Hematopoietic multipotent progenitor cell (in vitro differentiated cells): ENCODE results near the gene PRAF2. TPM values are rescaled to one million over a fixed set of nuclear protein-coding genes. Genes with fewer than 3 reads are reported as not detected.

Experiments
- DNase-seq, 3 donors: peaks; one replicate each; pipeline ENCODE4 v3.0.0-alpha.2; 2011 to 2015; ENCODE audit warnings: low read depth in 2 of 3, low spot score in 2 of 3
- total RNA-seq: library from RNA; depleted of rRNA; stranded (reverse); fragments of >200 nt; gene quantifications from one replicate; pipeline ENCODE4 v1.2.3, GENCODE V29; 2012

PRAF2 gene
- 14.0 TPM for total RNA-seq

- peak; percentile 61 to 88 (median 84) for DNase-seq
Observed at GRCh38 chrX:49073601-49074575, at the start of gene PRAF2. Gene PRAF2, minus strand, starts transcription at chrX:49074002. Its CDS starts 15 bp downstream, at chrX:49073987.

DNA sequence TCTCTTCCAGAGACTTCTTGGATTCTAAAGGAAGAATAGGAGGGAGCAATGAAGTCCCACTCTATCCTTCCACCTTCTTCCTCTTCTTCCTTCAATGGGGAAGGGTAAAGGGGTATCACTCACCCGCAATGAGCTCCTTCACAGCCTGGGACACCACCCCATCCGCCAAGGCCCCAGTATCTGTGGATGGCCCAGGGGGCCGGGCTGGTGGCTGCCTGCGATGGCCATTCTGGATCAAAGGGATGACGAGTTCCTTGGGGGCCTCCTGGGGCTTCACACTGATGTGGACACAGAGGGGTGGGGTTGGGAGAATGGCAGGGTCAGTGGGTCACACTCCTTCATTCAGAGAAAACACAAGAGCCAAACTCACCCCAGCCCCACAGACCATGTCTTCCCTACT is 48.7 kb upstream of the PRAF2 start:
- DNase-seq = no peak

- peak in 1 of 3 donors; percentile 34 for DNase-seq
Observed at GRCh38 chrX:49120091-49120490, 46.3 kb upstream of the PRAF2 start.

DNA sequence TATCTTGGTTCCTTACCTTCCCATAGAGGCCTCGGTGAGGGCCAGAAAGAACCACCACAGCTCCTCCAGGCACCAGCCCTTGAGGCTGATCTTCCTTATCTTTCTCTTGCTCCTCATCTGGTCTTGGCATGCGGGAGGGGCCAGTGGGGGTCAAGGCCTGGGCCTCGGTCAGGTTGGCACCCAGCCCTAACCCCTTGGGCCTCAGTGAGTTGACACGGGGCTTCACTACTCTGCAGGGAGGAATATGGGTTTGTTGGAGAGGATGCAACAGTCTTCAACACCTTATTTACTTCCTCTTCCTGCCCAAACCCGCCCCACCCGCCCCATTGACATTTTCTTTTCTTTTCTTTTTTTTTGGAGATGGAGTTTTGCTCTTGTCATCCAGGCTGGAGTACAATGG is 43.8 kb upstream of the PRAF2 start:
- DNase-seq = no peak

DNA sequence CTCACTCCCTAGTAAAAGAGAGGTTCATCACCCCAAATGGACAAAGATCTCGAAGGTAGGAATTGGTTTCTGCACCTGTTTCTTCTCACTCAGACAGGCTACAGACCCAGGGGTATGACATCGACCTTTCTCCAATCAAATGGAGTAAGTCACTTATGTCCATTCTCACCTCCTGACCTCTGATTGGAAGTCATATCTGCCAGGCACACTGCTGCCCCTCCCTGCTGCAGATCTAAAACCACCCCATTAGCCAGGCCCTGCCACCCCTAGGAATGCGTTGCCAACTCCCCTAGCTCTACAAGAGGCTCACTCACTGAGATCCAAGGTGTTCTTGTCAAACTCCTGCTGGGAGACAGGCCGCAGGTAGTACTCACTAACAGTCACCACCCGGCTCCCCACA is 42.9 kb upstream of the PRAF2 start:
- no peak for DNase-seq

DNA sequence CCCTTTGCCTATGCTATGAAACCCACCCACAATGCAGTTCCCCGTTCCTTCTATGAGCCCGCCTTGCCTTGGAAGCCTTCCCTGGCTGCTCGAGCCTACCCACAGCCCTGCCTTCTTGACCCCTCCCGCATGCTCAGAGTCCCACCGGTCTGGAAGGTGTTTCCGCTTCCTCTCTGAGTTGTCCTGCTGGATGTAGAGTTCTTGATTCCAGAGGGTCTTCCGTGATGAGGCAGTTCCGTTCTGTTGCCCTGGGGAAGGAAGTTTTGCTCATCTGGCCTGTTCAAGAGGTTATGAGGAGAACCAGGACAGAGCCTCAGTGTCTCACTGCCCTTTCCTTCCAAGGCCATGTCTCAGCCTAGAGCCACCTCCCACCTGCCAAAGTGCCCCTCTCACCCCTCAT is 42.3 kb upstream of the PRAF2 start:
- no peak for DNase-seq

GRCh38 chrX:49111791-49112190 is 38.0 kb upstream of the PRAF2 start:
- no peak for DNase-seq

DNA sequence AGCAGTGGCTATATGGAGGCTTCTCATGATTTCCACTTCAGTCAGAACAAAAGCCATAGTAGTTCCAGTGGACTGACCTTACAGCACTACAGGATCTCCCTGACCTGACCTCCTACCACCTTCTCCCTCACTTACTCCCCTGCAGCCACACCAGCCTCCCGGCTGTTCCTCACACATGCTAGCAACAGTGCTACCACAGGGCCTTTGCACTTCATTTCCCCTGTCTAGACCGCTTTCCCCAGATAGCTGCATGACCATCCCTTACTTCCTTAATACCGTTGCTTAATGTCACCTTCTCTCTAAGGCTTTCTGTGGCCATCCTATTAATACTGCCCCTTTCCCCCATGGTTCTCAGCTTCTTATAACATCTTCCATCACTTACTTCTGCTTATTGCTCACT is 36.6 kb upstream of the PRAF2 start:
- DNase-seq = no peak

GRCh38 chrX:49108641-49109040 is 34.8 kb upstream of the PRAF2 start:
- no peak for DNase-seq

- peak in 1 of 3 donors; percentile 48 for DNase-seq
Observed at GRCh38 chrX:49106930-49107329, 33.1 kb upstream of the PRAF2 start.

DNA sequence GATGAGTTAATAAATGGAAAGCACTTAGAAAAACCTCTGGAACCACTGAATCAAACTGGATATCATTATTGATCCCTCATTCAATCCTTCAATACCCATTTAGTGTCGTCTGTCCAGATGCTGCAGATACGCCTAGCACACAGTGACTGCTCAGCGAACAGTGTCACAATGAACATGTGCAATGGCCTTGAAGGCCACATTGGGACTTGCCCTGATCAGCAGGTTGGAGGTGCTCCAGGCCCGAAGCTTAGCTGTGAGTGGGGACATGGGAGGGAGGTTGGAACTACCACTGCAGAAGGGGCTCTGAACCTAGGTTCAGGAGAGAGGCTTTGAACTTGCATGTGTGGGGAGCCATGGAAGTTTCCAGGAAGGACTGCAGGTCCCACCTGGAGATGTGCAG is 32.5 kb upstream of the PRAF2 start:
- no peak for DNase-seq

GRCh38 chrX:49103637-49104036 is 29.8 kb upstream of the PRAF2 start:
- no peak for DNase-seq

DNA sequence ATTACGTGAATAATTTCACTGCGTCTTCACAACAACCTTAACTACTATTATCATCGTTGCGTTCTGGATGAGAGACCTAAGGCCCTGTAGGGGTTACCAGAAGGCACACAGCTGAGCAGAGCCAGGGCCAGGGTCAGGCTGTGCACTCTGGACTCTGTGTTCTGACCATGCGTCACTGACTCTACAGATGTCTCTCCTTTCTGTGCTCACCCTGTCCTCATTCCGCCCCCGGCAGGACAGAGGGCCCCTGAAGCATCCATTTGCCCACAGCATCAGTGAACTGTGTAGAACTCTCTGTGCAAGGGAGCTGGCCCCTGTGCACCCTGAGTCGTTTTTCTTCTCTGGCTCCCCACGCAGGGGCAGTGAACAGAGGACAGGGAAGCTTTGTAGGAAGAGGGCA is 28.4 kb upstream of the PRAF2 start:
- no peak for DNase-seq

DNA sequence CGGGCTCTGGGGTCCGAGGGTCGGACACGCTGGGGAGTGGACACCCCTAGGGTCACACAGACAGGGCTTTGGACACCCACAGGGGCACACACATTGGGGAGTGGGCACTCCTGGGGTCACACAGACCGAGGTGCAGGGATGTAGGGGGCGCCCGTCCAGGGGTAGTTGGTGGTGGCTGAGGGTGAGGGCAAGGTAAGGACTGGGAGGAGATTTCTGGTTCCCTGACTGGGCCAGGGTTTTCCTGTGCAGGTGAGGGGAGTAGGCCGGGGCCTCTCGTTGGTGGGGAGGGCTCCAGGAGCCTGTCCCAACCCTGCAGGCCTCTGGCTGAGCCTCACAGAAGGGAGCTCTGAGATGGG is 27.8 kb upstream of the PRAF2 start:
- peak in 1 of 3 donors; percentile 13 for DNase-seq

DNA sequence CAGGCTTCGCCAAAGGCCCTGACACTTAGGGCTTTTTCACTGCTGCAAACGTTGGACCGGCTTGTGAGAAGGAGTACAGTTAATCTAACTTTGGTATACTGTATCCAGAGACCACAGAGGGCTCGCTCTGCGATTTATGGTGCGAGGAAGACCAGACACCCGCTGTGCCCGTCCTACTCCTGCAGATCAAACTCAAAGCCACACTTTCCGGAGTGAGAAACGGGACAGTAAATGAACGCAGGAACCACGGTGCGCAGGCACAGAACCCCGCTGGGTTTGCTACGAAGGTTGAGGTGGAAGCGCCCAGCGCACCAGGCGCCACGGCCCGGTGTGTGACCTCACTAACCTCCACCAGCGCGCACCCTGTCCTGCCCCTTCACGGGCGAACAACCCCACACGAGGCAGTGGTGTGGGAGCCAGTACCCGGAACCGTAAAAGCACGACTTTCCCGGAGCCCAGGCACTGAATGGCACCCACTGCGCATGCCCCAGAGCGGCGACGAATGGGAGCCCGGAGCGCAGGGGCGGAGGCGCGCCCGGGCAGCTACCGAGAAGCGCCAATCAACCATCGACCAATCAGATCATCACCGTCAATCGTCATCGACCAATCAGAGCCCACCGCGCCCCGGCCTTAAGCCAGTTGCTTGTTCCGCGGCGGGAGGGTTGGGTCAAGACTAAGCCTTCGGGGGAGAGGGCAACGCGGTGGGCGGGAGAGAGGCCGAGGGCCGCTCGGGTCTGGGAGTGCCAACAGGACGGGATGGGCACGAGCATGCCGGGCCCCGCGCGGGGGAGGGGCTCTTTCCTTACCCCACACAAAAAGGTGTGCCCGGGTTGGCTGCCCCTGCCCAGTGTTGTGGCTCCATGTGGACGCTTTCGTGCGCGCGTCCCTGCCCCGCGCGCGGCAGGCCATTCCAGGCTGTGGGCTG is 27.2 kb upstream of the PRAF2 start:
- DNase-seq = peak; percentile 72 to 90 (median 87)

- DNase-seq = no peak
Observed at GRCh38 chrX:49096419-49096818, 22.6 kb upstream of the PRAF2 start.

DNA sequence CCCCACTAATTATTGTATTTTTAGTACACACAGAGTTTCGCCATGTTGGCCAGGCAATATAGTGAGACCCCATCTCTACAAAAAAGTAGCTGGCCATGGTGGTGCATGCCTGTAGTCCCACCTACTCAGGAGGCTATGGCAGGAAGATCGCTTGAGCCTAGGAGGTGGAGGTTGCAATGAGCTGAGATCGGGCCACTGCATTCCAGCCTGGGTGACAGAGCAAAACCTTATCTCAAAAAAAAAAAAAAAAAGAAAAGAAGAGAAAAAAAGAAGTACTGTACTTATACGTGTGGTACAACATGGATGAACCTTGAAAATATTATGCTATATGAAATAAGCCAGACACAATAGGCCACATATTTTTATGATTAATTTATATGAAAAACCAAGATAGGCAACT is 15.8 kb upstream of the PRAF2 start:
- DNase-seq = no peak

DNA sequence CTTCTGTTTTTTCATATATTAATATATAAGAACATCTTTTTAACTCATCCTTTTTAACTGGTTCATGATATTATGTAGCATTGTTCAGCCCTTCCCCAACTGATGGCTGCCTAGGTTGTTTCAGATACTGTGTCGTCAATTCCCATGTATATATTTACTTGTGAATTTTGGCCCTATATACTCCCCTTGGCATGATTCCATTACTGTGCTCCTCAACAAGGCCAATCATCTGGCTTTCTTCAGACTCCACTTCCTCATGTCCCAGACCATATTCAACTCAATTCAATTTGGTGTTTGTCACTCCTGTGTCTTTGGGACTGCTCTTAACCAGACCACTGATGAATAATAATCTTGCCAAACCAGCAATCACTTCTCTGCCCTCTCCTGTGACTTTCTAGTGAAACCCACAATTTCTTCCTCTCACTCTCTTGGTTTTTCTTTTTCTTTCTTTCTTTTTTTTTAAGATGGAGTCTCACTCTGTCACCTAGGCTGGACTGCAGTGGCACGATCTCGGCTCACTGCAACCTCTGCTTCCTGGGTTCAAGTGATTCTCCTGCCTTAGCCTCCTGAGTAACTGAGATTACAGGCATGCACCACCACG is 8.6 kb upstream of the PRAF2 start:
- DNase-seq = no peak

DNA sequence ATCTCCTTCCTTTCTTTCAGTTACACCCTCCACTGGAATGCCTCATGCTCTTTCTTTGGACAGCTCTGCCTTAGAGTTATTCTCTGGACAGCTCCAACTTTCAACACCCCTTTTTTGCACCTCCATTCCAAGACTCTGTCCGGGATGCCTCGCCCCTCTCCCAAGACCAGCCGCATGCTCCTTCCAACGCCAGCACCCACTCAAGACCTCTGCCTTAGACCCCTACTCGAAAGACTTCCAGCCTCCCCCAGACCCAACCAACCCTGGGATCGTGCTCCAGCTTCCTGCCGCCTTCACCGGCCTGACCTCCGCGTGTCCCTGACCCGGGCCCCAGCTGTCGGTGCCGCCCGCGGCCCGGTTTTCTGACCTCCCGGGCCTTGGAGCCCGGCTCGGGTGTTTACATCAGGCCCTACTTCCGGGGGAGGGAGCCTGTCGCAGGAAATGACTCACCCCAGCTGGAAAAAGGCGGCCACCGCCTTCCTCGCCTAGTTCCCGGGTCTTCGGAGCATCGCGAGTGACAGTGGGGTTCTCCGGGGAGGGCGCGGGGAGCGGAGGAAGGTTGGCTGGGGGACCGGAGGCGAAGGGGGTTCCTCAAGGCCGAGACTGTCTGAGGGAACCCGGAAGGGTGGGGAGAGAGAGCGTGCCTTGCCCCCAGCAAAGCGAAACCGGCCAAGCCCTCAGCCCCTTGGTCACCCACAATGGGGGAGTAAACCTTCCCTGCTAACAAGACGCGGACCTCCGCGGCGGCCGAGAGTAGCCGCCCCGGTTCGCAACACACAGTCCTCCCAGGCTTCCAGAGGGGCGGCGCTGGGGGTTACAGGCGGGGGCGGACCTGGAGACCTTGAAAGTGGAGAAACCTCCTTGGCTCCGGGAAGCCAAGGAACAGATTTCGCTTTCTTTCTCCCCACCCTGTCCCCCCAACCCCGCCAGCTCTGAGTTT is 6.0 kb upstream of the PRAF2 start, which contains the start of gene WDR45:
WDR45 (minus strand) TSS at position 399 of the 940 bp plus-strand sequence. CDS start 1,792 bp downstream, outside the sequence.
- DNase-seq = peak; percentile 31 to 80 (median 74)

DNA sequence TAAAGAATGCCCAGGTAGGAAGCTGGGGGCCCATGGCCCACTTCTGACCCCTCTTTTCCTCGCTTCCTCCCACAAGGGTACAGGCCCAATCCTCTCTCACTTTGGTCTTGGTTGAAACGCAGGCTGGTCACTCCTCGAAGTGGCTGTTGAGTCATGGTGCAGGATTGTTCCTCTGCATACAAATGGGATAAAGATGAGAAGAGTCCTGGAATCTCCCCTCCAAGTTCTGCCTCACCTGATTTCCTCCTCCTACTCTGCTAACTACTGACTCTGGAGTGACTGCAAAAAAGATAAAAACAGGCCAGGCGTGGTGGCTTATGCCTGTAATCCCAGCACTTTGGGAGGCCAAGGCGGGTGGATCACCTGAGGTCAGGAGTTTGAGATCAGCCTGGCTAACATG is 4.1 kb upstream of the PRAF2 start:
- DNase-seq = no peak
